RCC 7860 (cell line): Measurements from ENCODE around the gene PRF1.
"Not testable (repeated sequence)": the region's sequence is repeated elsewhere in the genome, so short reads cannot be mapped to it uniquely, and the experiment has no call there.

Experiments
- DNase-seq: peaks from one replicate; pipeline ENCODE4 v3.0.0-alpha.2; 2015; ENCODE audit warnings: low spot score
- FAIRE-seq: peaks from 2 replicates; lab custom pipeline; 2012; peaks lifted over from hg19 to GRCh38; lab: Jason Lieb, UNC

The PRF1 gene

DNA sequence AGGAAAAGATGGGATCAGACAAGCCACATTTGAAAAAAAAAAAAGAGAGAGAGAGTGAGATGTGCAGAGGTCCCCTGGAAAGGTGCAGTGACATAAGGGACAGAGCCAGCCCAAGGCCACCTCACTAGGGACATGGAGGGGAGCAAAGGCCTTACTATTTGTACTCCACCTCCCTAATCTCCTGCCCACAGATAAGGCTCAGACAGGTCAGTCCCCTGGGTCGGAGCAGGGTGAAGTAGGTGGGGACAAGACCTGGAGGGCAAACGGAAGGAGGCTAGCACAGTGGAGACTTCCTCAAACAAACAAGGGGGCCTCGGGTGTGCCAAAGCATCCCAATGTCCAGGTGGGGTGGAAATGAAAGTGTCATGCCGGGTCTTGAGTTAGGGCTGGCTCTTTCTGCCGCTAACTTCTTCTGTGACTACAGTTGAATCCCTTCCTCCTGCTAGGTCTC lies 7.0 kb downstream of the PRF1 start:
- no peak for DNase-seq
- no peak for FAIRE-seq

GRCh38 chr10:70594161-70594560 lies 8.4 kb downstream of the PRF1 start:
- no peak for FAIRE-seq
- no peak for DNase-seq

DNA sequence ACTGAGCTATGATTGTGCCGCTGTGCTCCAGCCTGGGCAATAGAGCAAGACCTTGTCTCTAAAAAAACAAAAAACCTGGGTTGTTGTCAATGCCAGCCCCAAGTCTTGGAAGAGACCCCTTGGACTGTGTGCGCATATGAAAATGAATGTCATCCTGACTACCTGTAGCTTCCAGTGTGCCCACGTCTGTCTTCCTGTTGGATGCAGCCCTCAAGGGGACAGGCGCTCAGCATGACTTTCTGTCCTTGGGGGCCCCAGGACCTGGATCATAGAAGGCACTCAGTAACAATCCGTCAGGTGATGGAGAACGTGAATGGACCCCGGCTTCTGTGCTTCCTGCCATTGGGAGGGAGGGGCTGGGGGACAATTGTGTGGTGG lies 9.0 kb downstream of the PRF1 start:
- FAIRE-seq (no peak), DNase-seq (no peak)

DNA sequence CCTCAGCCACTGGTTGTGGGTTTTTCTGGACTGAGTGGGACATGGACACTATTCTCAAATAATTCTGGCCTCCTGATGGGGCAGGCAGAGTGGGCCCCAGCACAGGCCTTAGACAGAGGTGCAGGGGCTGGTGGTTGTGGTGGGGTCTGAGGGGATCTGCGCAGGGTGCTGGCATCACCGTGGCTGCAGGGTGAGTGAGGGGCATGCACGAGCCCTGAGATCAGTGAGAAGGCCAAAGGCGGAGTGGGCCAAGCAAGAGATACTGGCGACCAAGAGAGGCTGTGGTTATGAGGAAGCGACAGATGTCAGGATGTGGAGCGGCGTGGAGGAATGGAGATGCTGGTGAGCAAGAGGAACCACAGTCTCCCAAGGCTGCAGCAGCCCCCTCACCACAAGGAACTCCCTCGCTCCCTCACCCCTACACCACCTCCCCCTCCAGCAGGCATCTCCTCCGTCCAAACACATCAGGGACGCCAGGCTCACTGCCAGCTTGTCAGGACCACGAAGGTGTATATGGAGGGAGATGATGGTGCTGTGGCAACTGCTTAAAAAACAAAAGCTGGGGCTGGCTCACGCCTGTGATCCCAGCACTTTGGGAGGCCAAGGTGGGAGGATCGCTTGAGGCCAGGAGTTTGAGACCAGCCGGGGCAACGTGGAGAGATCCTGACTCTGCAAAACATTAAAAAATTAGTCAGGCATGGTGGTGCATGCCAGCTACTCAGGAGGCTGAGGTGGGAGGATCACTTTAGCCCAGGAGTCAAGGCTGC lies 9.6 kb downstream of the PRF1 start:
- no peak for FAIRE-seq

DNA sequence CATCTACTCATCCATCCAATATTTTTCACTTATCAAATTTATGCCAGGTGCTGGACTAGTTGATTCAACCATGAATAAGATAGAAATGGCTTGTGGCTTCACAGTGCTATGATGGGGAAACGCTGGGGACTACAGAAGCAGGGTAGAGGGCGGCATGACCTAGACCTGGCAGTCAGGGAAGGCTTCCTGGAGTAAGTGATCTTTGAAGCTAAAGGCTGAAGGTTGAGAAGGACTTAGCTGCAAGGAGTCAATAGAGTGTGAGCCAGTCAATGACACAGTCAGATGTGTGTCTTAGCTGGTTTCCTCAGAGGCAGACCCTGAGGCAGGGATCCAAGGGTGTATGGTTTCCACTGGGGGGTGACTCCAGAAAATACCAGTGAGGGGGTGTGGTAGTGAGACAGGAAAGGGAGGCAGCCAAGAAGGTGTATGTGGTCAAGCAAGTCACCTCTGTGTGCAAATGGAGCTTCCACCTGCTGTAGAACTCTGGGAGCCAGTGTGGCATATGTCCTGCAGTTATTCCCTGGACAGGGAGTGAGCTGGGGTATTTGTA lies 10.3 kb downstream of the PRF1 start:
- no peak for DNase-seq
- no peak for FAIRE-seq

More for the DNA sequence above, 9.6 kb downstream of the PRF1 start:
- DNase-seq, result no peak

GRCh38 chr10:70590655-70591416 lies 11.7 kb downstream of the PRF1 start:
- FAIRE-seq (no peak), DNase-seq (no peak)

DNA sequence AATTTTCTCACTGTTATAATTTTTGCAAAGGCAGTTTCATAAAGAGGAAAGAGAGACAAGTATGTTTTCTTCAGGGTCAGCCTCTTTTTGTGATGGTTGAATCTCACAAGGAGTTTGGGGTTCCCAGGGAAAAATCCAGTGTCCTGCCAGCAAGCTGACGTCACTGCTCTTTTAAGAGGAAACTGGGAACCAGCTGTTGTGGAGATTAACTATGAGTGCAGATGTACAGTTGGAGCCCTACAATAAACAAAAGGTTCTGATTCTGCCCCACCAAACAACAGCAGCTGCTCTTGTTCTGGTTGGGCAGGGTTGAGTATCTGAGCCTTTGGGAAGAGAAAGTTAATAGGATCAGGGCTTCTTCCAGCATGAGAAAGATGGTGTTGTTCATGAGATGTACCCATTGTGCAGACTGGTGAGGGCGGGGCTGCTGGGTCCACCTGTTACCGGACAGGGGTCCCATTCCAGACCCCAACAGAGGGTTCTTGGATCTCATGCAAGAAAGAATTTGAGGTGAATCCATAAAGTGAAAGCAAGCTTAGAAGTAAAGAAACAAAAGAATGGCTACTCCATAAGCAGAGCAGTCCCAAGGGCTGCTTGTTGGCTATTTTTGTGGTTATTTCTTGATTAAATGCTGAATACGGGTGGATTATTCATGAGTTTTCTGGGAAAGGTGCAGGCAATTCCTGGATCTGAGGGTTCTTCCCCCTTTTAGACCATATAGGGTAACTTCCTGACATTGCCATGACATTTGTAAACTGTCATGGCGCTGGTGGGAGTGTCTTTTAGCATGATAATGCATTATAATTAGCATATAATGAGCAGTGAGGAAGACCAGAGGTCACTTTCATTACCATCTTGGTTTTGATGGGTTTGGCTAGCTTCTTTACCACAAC lies 12.5 kb downstream of the PRF1 start:
- FAIRE-seq (no peak), DNase-seq (no peak)

- FAIRE-seq, result no peak
- no peak for DNase-seq
These were observed 13.5 kb downstream of the PRF1 start for GRCh38 chr10:70588859-70589570.

GRCh38 chr10:70588255-70588654 lies 14.3 kb downstream of the PRF1 start:
- FAIRE-seq, result no peak
- DNase-seq, result no peak

DNA sequence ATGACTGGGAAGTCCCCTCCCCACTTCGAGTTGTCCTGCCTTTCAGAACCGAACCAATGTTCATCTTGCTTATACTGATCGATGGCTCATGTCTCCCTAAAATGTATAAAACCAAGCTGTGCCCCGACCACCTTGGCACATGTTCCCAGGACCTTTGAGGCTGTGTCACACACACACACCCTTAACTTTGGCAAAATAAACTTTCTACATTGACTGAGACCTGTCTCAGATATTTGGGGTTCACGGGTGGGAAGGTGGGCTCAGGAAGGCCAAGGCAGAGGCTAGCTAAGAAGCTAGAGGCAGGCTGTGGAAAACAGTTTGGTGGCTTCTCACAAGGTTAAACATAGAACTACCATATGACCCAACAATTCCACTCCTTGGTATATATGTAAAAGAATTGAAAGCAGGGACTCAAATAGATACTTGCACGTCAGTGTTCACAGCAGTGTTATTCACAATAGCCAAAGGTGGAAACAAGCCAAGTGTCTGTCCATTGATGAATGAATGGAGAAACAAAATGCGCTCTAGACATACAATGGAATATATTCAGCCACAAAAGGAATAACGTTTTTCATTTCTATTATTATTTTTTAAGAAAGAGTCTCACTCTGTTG lies 15.4 kb downstream of the PRF1 start:
- DNase-seq (no peak), FAIRE-seq (no peak)

DNA sequence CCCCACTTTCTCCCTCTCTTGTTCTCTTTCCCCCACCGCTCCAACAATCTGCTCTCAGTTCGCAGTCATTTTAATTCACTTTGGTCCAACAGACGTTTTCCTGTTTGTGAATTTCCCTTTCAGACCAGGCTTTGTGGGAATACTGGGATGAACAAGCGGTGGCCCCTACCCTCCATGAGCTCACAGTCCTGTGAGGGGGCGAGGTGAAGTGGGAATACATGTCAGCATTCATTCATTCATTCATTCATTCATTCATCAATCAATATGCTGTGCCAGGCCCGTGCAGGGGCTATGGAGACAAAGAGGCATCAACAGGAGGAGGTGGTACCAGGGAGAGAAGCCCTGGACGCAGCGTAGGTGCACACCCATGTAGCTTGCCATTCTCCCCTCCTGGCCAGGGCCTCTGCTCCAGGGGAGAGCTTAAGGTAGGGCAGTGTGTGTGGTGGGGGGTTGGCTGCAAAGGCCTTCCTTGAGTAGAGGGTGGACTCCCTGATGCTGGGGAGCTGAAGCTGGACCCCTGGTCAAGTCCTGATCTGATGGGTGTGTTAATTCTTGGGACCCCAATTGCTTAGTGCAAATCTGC lies 16.1 kb downstream of the PRF1 start:
- FAIRE-seq, result no peak
- no peak for DNase-seq

DNA sequence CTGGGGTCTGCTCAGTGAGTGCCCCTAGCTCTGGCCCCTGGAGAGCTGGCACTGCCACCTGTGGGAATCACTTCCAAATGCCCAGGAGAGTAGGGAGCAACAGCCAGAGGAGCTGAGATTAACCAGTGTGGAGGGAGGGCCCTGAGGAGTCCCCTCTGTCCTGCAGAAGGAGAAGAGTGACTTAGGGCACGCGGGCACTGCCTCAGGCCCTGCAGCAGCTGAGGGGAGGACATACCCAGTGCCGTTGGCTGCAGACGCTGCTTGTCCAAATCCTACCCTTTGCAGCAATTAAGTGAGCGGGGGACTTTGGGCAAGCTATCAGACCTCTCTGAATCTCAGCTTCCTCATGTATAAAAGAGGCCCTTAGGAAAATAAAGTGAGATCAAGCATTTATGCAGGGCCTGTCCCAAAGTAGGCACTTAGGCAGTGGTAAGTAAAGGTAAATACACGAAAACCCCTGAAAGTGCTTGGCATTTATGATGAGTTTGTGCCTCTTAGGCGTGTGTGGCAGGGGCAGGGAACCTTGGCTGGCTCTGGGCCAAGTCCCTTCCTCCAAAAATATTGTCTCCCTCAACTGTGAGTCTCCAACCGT lies 16.9 kb downstream of the PRF1 start:
- no peak for FAIRE-seq

GRCh38 chr10:70584909-70585544 lies 17.5 kb downstream of the PRF1 start:
- DNase-seq, result no peak
- no peak for FAIRE-seq

More for the DNA sequence above, 16.9 kb downstream of the PRF1 start:
- no peak for DNase-seq

GRCh38 chr10:70584366-70584765 lies 18.2 kb downstream of the PRF1 start:
- DNase-seq (no peak), FAIRE-seq (no peak)

GRCh38 chr10:70583669-70584037 lies 18.9 kb downstream of the PRF1 start:
- FAIRE-seq (no peak), DNase-seq (no peak)

DNA sequence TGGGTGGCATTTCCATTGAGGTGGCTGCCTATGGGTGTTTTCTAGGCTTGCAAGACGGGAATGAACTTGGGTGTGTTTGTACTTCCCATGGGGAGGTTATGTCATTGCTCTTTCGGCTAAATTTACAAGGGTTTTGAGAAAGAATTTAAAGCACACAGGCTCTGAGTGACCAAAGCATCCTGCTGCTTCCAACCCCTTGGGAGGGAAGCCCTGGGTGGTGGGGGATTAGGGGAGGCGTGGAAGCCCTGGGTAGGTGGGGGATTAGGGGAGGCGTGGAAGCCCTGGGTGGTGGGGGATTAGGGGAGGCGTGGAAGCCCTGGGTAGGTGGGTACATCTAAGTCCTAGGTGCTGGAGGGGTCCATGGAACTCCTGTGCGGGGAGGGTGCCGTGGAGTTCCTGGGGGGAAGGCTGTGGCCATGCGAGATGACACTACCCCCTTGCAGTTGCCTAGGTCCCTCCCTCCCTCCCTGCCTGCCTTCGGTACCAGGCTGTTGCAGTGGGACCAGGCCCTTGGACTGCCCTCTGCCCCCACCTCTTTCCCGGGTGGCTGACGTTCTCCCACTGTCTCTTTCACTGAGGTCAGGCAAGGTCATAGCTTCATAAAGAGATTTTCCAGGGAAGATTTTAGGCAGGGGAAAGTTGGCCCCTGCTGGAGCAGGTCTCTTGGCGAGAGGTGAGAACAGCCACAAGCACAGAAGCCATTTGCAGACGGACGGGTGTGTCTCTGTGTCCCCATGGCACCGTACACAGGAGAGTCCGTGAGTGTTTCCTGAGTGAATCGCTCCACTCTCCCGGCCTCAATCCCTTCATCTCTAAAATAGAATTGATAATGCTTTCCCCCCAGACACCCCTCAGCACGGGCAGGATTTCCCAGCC lies 19.5 kb downstream of the PRF1 start:
- DNase-seq (no peak), FAIRE-seq (no peak)

DNA sequence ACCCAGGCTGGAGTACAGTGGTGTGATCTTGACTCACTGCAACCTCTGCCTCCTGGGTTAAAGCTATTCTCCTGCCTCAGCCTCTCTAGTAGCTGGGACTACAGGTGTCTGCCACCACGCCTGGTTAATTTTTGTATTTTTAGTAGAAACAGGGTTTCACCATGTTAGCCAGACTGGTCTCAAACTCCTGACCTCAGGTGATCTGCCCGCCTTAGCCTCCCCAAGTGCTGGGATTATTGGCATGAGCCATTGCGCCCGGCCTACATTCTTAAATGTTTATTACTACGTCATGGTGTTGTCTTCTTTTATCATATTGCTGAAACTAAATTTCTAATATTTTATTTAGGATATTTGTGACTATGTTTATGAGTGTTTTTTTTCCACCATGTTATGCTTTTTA lies 21.4 kb downstream of the PRF1 start:
- not testable (repeated sequence) for FAIRE-seq, DNase-seq
